Lower lobe of right lung (tissue), 2 donors: ENCODE results near the gene COL23A1. TPM values are rescaled to one million over a fixed set of nuclear protein-coding genes. Genes with fewer than 3 reads are reported as not detected.
A peak's percentile ranks its signal among the peaks of the same experiment; 100 is the strongest.

Source experiments
- ATAC-seq, 2 donors: fragments of 200-7000 bp; cut with Tn5 transposase; one replicate each; pipeline ENCODE4 v1.9.1; 2020 to 2022; ENCODE audit warnings: mild to moderate bottlenecking in 2 of 2, moderate library complexity in 2 of 2
- DNase-seq: peaks from one replicate; pipeline ENCODE4 v3.0.0-alpha.2; 2020
- H3K27ac ChIP-seq: fragments of 200-600 bp; one replicate; pipeline ENCODE4 v1.8.0; 2022
- H3K27me3 ChIP-seq: fragments of 200-600 bp; one replicate; pipeline ENCODE4 v1.8.0; 2022; ENCODE audit warnings: low read depth
- H3K36me3 ChIP-seq: fragments of 200-600 bp; one replicate; pipeline ENCODE4 v1.8.0; 2022; ENCODE audit warnings: mild to moderate bottlenecking
- H3K4me1 ChIP-seq: fragments of 200-600 bp; one replicate; pipeline ENCODE4 v1.8.0; 2022
- H3K4me3 ChIP-seq: fragments of 200-600 bp; one replicate; pipeline ENCODE4 v1.8.0; 2022; ENCODE audit warnings: mild to moderate bottlenecking
- H3K9me3 ChIP-seq: fragments of 200-600 bp; one replicate; pipeline ENCODE4 v1.8.0; 2022
- CTCF ChIP-seq: fragments of 200-600 bp; IDR thresholded peaks from one replicate; pipeline ENCODE4 v1.8.0; 2022; ENCODE audit warnings: antibody characterized with exemption, mild to moderate bottlenecking
- intact Hi-C: fragments of 100-400 bp; cut with DNase I; formaldehyde crosslinking; loops from one replicate; pipeline ENCODE4 v1.11.0; 2022
- total RNA-seq: library from RNA; stranded (reverse); fragmentation: NEBNext Ultra II Directional; extraction: Animal tissue kit (Norgen Biotek cat#: 25700); gene quantifications from one replicate; pipeline ENCODE4 v1.2.1, GENCODE V29; 2021
- donor health status: DM: no; HTN: yes; CAD: no; lungs with severe emphysema.

COL23A1 gene
- total RNA-seq, 1 donor from 2014 or later = 1.2 TPM

GRCh38 chr5:178403351-178403750, 186.8 kb downstream of the COL23A1 start:
- TF ChIP-seq CTCF = no peak
- Histone ChIP-seq H3K9me3 (no peaks in the 10 kb centered on the region), H3K27ac (no peak overlapping the region), H3K27me3 (no peaks in the 10 kb centered on the region), H3K4me3 (no peak overlapping the region), H3K36me3 (no peaks in the 10 kb centered on the region), H3K4me1 (no peaks in the 10 kb centered on the region)
- DNase-seq (no peak), ATAC-seq (no peak)
- intact Hi-C loops = no loop called here

- Histone ChIP-seq H3K9me3 (no peaks in the 10 kb centered on the region), H3K4me1 (no peaks in the 10 kb centered on the region), H3K27ac (no peak overlapping the region), H3K36me3 (no peaks in the 10 kb centered on the region), H3K27me3 (no peaks in the 10 kb centered on the region), H3K4me3 (no peak overlapping the region)
- intact Hi-C loops = no loop called here
- ATAC-seq (no peak), DNase-seq (peak; percentile 10)
- TF ChIP-seq CTCF = no peak
These were observed 190.5 kb downstream of the COL23A1 start for GRCh38 chr5:178399701-178400095.

- no peak for ATAC-seq
- H3K4me1 ChIP-seq = no peaks in the 10 kb centered on the region
- H3K4me3 ChIP-seq = no peak overlapping the region
- no peaks in the 10 kb centered on the region for H3K27me3 ChIP-seq
- H3K36me3 ChIP-seq = no peaks in the 10 kb centered on the region
- DNase-seq = peak; percentile 30
- no peak for TF ChIP-seq CTCF
- intact Hi-C loops = no loop called here
- no peaks in the 10 kb centered on the region for H3K9me3 ChIP-seq
- no peak overlapping the region for H3K27ac ChIP-seq
These were observed 191.1 kb downstream of the COL23A1 start for GRCh38 chr5:178398901-178399700.

- TF ChIP-seq CTCF = no peak
- no peak overlapping the region for H3K27ac ChIP-seq
- DNase-seq (peak; percentile 41), ATAC-seq (no peak)
- H3K9me3 ChIP-seq = no peaks in the 10 kb centered on the region
- intact Hi-C loops = no loop called here
- H3K27me3 ChIP-seq = no peaks in the 10 kb centered on the region
- H3K4me3 ChIP-seq = no peak overlapping the region
- H3K4me1 ChIP-seq = peaks cover 15% of the 10 kb centered on the region
- no peaks in the 10 kb centered on the region for H3K36me3 ChIP-seq
These were observed 193.1 kb downstream of the COL23A1 start for GRCh38 chr5:178396796-178397720.

GRCh38 chr5:178394074-178394473, 196.1 kb downstream of the COL23A1 start:
- no peak for TF ChIP-seq CTCF
- intact Hi-C loops = no loop called here
- Histone ChIP-seq H3K9me3 (no peaks in the 10 kb centered on the region), H3K27me3 (no peaks in the 10 kb centered on the region), H3K4me1 (peaks cover 15% of the 10 kb centered on the region), H3K36me3 (no peaks in the 10 kb centered on the region), H3K27ac (no peak overlapping the region), H3K4me3 (no peak overlapping the region)
- DNase-seq (peak; percentile 34), ATAC-seq (no peak)
